GM18907 (cell line): ENCODE results near the gene PDE6A.
A peak's percentile ranks its signal among the peaks of the same experiment; 100 is the strongest.

ENCODE experiments used
- ATAC-seq: cut with Tn5 transposase; IDR thresholded peaks from one replicate; pipeline ENCODE4 v1.9.1; 2021; ENCODE audit warnings: mild to moderate bottlenecking, moderate library complexity; ENCODE audit not compliant: unreplicated experiment

The PDE6A gene

GRCh38 chr5:149944666-149945065, at the start of gene PDE6A:
Gene PDE6A (minus strand): TSS chr5:149944793. CDS start chr5:149944673, 120 bp downstream.
- ATAC-seq, result no peak

GRCh38 chr5:149993471-149993870, 48.9 kb upstream of the PDE6A start:
- no peak for ATAC-seq

- peak; percentile 65 for ATAC-seq
Observed at GRCh38 chr5:149990518-149991376, 46.2 kb upstream of the PDE6A start.

- no peak for ATAC-seq
Observed at GRCh38 chr5:149988126-149988525, 43.5 kb upstream of the PDE6A start.

- no peak for ATAC-seq
Observed at GRCh38 chr5:149982505-149982904, 37.9 kb upstream of the PDE6A start.

- no peak for ATAC-seq
Observed at GRCh38 chr5:149981206-149981605, 36.6 kb upstream of the PDE6A start.

GRCh38 chr5:149979896-149980295, 35.3 kb upstream of the PDE6A start:
- ATAC-seq, result no peak

- ATAC-seq, result no peak
Observed at GRCh38 chr5:149975409-149975808, 30.8 kb upstream of the PDE6A start.

GRCh38 chr5:149969181-149969930, 24.8 kb upstream of the PDE6A start:
- ATAC-seq, result no peak

- no peak for ATAC-seq
Observed at GRCh38 chr5:149966946-149967345, 22.4 kb upstream of the PDE6A start.

GRCh38 chr5:149963729-149964128, 19.1 kb upstream of the PDE6A start:
- ATAC-seq, result no peak

GRCh38 chr5:149962601-149963300, 18.2 kb upstream of the PDE6A start:
- no peak for ATAC-seq

- ATAC-seq, result no peak
Observed at GRCh38 chr5:149961957-149962409, 17.4 kb upstream of the PDE6A start.

GRCh38 chr5:149961186-149961685, 16.6 kb upstream of the PDE6A start:
- ATAC-seq, result no peak

- ATAC-seq, result peak; percentile 99
Observed at GRCh38 chr5:149960272-149961185, 15.9 kb upstream of the PDE6A start, which contains the start of gene SLC26A2. Gene SLC26A2 (plus strand): TSS chr5:149960758. CDS start chr5:149977653, 16,895 bp downstream.

GRCh38 chr5:149959406-149960236, 15.0 kb upstream of the PDE6A start:
- peak; percentile 24 for ATAC-seq

GRCh38 chr5:149957855-149958254, 13.3 kb upstream of the PDE6A start:
- no peak for ATAC-seq

- ATAC-seq, result no peak
Observed at GRCh38 chr5:149956685-149957084, 12.1 kb upstream of the PDE6A start.

- ATAC-seq, result no peak
Observed at GRCh38 chr5:149954798-149955197, 10.2 kb upstream of the PDE6A start.
